Skeletal muscle cell (primary cell): ENCODE data around the gene FMR1NB.

Experiments
- DNase-seq: peaks from one replicate; pipeline ENCODE4 v3.0.0-alpha.2; 2010; ENCODE audit warnings: low read depth
- H3K4me3 ChIP-seq: 2 replicates; pipeline ENCODE4 v1.5.1; 2011; ENCODE audit warnings: low read depth, mild to moderate bottlenecking, control low read depth, low read length, moderate library complexity

FMR1NB gene, protein sequence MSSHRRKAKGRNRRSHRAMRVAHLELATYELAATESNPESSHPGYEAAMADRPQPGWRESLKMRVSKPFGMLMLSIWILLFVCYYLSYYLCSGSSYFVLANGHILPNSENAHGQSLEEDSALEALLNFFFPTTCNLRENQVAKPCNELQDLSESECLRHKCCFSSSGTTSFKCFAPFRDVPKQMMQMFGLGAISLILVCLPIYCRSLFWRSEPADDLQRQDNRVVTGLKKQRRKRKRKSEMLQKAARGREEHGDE

DNA sequence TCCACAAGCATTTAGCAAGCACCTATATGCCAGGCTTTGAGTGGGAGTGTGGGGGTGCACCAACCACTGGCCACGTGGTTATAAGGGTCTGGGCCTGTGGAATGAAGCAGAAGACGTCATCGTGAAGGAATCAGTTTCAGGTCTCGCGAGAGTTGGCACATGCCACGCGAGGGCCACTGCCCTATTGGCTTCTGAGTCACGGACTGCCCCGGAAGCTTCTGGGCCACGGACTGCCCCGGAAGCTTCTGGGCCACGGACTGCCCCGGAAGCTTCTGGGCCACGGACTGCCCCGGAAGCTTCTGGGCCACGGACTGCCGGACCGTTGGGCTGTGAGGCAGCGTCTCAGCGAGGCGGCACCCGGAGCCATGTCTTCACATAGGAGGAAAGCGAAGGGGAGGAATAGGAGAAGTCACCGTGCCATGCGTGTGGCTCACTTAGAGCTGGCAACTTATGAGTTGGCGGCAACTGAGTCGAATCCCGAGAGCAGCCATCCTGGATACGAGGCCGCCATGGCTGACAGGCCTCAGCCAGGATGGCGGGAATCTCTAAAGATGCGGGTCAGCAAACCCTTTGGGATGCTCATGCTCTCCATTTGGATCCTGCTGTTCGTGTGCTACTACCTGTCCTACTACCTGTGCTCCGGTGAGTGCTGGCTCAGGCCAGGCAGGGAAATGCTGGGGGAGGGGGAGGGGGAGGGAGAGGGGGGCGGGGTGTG is at the start of gene FMR1NB:
Gene FMR1NB, plus strand, starts transcription at position 300 of the 715 bp plus-strand sequence. Its CDS starts 66 bp downstream, at position 366.
- no peak for DNase-seq

DNA sequence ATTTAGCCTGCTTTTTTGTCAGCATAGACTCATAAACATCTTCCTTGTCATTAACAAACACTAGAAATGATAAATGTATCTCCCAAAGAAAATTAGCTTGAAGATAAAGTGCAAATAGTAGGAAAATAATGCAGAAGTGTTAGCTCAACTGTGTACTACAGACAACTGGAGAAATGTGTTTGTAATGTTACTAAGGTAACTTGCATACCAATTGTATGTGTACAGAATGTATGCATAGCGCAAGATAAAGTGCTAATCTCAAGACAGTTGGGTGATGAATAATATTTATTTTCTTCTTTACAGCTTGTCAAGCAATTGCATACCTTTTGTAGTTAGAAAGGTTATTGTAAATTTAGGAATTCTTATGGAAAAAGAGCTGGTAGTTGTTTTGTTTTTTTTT is 47.3 kb upstream of the FMR1NB start:
- DNase-seq, result no peak

More for the DNA sequence above, at the start of gene FMR1NB:
- H3K4me3 ChIP-seq, result no peak within 1 kb of the TSS

DNA sequence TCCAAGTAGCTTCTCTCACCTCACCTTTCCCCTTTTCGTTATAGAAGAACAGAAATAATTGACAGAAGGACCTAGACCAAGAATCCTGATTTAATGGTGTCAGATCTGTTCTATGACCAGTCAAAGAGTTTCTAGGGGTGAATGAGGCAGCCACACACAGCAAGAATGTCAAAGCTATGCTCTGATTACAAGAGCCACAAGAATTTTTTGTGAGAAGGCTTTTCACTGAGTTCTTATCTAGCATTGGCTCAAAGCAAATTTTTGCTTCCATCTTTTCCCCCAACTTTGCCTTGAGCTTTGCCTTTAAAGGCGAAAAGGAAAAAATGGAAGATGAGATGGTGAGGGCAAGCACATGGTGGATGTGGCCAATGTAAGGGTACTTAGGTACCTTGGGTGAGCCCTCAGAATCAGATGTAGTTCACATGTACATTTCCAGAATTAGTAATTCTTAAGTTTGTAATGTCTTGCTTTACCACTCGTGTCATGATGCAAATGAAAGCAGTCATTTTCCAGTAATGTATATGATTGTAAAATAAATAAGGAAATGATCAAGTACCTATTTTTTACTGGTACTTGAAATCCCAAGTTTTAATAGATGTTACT is 45.9 kb upstream of the FMR1NB start:
- H3K4me3 ChIP-seq, result no peak overlapping the region
- no peak for DNase-seq

More for the DNA sequence above, 47.3 kb upstream of the FMR1NB start:
- H3K4me3 ChIP-seq, result no peak overlapping the region

DNA sequence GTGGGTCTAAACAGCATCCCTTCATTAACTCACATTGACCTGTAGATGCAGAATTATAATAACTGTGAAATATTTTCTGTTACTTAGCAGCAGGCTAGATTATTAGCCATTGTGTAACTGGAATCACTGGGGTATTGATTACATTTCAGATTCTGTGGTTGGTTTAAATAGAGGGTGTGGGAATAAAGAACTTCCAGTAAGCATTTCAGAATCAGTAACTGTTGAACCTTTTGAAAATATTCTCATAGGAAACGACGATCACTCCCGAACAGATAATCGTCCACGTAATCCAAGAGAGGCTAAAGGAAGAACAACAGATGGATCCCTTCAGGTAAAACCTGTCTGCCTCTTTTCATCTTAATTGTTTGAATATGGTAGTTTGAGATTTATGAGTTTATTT is 35.9 kb upstream of the FMR1NB start:
- H3K4me3 ChIP-seq, result no peak overlapping the region
- DNase-seq, result no peak

DNA sequence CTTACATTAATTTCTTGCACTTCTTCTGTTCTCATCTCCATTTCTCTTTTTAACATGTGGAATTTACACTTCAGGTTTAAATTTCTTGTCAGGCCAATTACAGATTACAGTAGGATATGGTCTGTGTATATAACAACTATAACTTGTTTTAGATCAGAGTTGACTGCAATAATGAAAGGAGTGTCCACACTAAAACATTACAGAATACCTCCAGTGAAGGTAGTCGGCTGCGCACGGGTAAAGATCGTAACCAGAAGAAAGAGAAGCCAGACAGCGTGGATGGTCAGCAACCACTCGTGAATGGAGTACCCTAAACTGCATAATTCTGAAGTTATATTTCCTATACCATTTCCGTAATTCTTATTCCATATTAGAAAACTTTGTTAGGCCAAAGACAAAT is 32.6 kb upstream of the FMR1NB start:
- no peak for DNase-seq
- H3K4me3 ChIP-seq, result no peak overlapping the region

DNA sequence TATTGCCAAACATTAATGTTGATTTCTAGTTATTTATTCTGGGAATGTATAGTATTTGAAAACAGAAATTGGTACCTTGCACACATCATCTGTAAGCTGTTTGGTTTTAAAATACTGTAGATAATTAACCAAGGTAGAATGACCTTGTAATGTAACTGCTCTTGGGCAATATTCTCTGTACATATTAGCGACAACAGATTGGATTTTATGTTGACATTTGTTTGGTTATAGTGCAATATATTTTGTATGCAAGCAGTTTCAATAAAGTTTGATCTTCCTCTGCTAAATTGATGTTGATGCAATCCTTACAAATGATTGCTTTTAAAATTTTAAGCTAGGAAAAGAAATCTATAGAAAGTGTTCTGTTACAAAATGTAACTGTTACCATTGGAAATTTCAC is 30.8 kb upstream of the FMR1NB start:
- no peak for DNase-seq
- no peak overlapping the region for H3K4me3 ChIP-seq

DNA sequence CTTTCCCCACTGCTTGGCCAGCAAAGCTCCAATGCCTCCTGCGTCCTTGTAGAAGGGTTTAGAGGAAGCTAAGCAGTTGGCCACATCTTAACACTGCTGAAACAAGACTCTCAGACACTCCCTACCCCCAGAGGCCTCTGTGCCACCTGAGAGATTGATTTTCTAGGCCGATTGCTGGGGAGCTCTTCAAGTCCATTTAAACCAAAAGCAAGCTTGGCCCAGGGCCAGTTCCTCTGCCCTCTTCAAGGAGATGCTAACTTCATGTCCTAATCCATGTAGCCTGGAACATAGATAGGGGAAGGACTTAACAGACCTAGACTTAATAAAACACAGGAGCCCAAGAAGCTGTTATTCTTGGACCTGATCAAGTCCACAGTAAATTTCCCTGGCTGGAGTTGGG is 27.2 kb upstream of the FMR1NB start:
- no peak for DNase-seq
- no peak overlapping the region for H3K4me3 ChIP-seq

DNA sequence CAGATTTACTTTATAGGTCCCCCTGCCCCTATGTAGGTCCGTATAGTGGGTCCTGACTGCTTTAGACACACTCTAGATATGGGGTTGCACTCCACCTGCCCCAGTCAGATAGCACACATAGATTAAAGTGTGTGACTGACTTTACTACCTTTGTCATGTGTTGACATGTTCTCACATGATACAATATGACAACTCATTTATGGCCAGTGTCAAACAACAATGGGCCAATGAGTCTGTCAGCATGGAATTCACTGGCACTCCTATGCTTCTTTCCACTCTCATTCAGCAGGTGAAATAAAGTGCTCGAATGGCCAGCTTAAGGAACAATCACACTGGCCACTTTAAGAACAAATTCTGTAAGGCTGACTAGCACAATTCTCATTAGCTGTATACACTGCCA is 23.8 kb upstream of the FMR1NB start:
- H3K4me3 ChIP-seq, result no peak overlapping the region
- no peak for DNase-seq

DNA sequence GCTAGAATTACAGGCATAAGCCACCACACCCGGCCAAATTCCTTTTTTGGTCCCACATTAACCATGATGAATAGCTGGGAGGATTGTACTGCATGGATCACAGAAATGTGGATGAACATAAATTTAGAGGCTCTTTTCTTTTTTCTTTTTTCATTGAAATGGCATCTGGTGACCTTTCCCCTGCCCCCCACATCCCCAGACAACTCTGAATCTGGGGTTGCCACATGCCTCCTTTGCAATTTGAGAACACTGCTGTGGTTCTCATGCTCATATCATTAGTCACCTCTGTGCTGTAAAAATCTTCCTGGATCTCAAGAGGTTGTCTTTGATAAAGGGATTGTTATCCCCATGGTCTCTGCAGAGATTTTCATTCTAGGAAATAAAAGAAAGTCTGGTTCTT is 22.8 kb upstream of the FMR1NB start:
- peak; percentile 23 for DNase-seq
- no peak overlapping the region for H3K4me3 ChIP-seq

DNA sequence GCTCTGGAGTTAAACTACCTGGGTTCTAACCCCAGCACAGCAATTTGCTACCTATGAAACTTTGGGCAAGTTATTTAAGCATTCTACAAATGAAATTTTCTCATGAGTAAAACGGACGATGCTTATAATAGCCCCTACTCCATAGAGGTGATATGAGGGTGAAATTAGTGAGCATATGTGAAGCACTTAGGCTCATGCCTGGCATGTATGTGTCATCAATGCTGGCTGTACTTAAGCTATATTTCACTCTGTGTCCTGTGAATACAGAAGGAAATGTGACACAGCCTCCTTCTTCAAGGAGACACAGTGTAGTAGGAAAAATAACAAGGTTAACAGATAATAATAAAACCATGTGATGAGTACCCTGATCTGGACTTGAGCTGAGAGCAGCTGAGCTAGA is 20.4 kb upstream of the FMR1NB start:
- DNase-seq, result no peak
- H3K4me3 ChIP-seq, result no peak overlapping the region

DNA sequence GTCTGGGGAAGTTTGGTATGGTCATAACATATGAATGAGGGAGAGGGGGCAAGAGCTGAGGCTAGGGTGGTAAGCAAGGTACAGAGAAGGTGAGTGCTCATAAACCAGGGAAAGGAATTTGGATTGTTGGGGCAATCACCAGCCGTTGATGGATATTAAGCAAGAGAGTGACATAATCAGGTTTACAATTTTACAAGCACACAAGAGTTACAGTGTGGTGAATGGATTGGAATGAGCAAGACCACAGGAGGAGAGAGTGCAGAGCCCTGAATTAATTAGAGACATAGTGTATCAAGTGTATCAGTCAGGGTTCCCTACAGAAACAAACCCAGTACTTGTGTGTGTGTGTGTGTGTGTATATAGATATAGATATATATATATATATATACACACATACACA is 18.7 kb upstream of the FMR1NB start:
- H3K4me3 ChIP-seq, result no peak overlapping the region
- no peak for DNase-seq

DNA sequence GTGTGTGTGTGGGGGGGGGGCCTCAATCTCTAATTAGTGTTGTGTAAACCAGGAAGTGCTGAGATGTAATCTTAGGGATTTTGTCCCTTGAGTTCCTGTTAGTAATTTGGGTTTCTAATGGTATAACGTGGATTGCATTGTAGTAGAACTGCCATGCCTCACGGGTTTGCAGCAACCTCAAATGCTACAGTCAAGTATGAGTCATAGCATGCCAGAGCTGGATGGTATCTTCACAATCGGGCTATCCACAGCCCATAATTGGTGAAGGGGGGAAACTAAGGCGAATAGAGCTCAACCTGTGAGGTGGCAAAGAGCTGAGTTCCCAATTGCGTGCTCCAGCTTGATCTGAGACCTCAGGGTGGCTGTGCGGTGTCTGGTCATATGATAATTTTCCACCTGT is 2.2 kb upstream of the FMR1NB start:
- H3K4me3 ChIP-seq, result no peak overlapping the region
- DNase-seq, result no peak

DNA sequence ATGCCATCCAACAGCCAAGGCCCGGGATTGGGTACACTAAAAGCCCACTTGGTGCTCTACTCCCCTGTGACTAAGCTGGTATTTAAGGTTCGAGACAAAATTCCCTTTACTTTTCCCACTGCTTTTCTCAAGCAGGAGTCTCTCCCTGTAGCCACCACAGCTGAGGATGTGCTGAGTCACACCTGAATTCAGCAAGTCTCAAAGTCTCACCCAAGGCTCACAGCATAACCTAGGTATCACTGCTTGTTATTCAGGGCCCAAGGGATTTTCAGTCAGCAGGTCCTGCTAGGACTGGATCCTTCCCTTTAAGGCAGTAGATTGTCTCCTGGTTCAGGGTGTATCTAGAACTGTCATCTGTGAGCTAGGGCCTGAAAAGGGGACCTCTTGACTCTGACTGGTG is 39.2 kb downstream of the FMR1NB start:
- no peak for DNase-seq
- no peak overlapping the region for H3K4me3 ChIP-seq

DNA sequence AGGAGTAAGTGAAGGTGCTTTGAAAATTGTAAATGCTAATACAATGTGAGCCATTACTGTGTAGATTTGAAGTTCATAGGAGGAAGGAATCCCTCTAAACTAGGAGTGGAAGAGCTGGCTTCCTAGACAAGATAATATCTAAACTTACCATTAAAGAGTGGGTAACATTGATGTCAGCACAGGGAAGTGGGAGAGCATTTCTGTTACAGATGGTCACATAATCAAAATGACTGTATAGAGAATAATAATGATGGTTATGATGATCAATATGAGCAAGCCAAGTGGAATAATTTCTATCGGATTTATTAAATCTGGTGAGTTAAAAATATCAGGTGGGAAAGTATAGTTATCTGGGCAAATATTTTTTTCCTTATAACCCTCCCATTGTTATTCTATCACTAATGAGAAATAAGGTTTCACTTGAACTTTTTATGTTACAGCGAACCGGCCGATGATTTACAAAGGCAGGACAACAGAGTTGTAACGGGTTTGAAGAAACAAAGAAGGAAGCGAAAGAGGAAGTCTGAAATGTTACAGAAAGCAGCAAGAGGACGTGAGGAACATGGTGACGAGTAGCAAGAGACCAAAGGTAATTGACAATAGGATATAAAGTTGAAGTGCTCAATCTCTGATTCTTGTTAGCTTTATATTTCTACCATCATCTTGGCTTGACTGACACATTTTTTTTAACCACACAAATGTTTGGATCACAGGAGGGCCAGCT is 43.5 kb downstream of the FMR1NB start:
- DNase-seq, result no peak
- H3K4me3 ChIP-seq, result no peak overlapping the region

DNA sequence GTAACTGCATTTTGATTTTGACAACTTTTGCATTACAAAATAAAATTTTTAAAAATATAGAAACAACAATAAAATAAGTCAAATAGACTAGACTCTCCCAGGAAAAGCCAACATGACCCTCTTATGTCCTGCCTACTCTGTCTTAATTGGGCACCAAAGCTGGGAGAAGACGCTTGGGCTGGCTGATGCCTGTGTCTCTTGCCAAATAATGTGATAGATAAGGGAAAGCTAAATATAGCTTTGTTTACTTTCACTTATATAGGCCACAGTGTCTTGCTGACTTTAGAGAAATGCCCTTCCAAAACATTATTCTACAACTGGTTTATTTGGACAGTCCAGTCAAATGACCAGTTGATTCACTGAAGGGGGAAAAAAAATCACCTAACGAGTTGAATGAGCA is 54.2 kb downstream of the FMR1NB start:
- no peak overlapping the region for H3K4me3 ChIP-seq

DNA sequence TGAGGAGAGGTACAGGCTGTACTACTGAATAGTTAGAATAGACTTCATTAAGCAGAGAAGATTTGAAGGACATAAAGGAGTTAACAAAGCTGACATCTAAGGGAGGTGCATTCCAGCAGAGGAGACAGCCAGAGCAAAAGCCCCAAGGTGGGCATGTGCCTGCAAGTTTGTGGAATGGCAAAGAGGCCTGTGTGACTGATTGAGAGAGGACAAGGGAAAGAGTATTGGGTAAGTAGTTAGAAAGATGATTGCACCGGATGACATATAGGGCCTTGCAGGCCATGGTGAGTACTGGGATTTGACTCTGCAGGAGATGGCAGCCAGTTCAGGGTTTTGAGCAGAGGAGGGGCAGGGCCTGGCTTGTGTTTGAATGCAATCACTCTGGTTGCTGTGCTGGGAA is 55.9 kb downstream of the FMR1NB start:
- H3K4me3 ChIP-seq, result no peak overlapping the region
- DNase-seq, result no peak

More for the DNA sequence above, 54.2 kb downstream of the FMR1NB start:
- no peak for DNase-seq

DNA sequence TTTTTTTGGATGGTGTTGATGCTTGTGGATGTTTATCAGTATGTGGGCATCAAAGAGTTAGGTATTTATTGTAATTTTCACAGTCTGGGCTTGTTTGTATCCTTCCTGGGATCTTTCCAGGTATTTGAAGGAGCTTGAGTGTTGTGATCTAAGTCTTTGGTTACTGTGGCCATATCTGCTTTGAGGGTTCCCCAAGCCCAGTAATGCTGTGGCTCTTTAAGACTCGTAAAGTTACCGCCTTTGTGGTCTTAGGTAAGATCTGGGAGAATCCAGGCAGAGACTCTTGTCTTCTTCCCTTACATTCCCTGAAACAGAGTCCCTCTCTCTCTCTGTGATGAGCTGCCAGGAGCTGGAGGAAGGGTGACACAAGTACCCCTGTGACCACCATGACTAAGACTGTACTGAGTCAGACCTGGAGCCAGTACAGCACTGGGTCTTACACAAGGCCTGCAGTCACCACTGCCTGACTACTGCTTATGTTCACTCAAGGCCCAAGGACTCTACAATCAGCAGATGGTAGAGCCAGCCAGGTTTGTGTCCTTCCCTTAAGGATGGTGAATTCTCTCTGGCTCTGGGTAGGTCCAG is 62.2 kb downstream of the FMR1NB start:
- peak; percentile 16 for DNase-seq
- no peak overlapping the region for H3K4me3 ChIP-seq

DNA sequence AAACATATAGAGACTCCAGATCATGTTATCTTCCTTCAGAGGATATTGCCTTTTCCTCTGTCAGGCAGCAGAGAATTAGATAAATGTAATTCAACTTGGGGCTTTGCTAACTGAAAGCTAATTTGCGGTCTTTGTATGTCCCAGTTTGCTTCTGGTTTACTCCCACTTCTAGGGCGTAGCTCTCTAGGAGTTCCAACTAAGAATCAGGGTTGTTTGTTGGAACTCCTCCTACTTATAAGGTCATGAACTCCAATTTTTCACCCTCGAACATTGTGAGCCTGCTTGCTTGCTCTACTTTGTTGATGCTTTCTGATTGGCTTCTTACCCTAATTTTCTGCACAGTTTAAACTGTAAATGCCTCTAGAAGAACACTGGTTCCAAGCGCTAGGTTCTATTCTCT is 66.1 kb downstream of the FMR1NB start:
- no peak overlapping the region for H3K4me3 ChIP-seq
- DNase-seq, result no peak

DNA sequence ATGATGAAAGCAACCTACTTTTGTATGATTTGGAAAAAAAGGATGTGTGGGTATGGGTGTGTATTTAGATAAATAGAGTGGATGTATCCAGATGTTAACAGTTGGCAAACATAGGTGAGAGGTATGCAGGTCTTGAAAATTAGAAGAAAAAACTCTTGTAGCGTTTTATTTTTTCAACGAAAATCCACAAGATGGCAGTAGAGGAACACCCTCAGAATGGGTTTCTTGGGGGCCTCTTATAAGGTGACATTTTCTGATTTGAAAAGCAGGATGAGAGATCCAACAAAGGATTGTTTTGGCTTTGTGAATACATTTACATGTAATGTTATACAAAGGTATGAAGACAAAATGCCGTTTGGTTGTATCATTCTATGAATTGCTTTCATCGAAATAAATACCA is 68.3 kb downstream of the FMR1NB start:
- H3K4me3 ChIP-seq, result no peak overlapping the region
- no peak for DNase-seq

DNA sequence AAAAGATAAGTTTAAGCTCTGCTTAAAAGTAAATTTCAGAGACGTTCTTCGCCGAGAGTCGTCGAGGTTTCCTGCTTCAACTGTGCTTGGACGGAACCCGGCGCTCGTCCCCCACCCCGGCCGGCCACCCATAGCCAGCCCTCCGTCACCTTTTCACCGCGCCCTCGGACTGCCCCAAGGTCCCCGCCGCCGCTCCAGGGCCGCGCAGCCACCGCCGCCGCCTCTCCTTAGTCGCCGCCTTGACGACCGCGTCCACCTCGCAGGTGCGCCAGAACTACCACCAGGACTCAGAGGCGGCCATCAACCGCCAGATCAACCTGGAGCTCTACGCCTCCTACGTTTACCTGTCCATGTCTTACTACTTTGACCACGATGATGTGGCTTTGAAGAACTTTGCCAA is 70.8 kb downstream of the FMR1NB start:
- no peak for DNase-seq
- H3K4me3 ChIP-seq, result no peak overlapping the region
